Thyroid gland (tissue), 4 donors: Measurements from ENCODE around the gene MED25.

Experiments
- POLR2A ChIP-seq, 2 donors: fragments of 450-650 bp; IDR thresholded peaks; one replicate each; pipeline ENCODE4 v1.6.1; 2017; ENCODE audit warnings: antibody characterized with exemption in 2 of 2, mild to moderate bottlenecking in 2 of 2, moderate library complexity in 1 of 2
- TF ChIP-seq, protein P1 (sequence below), 6 experiments: fragments of 200-600 bp in 3 of 6; fragments of 450-650 bp in 3 of 6; sonication (generic) in 3 of 6; IDR thresholded peaks; one replicate each; pipeline ENCODE4 v1.5.1; 2016 to 2019; ENCODE audit warnings: antibody characterized with exemption in 6 of 6, mild to moderate bottlenecking in 2 of 6, inconsistent platforms in 1 of 6, moderate library complexity in 1 of 6

DNA sequence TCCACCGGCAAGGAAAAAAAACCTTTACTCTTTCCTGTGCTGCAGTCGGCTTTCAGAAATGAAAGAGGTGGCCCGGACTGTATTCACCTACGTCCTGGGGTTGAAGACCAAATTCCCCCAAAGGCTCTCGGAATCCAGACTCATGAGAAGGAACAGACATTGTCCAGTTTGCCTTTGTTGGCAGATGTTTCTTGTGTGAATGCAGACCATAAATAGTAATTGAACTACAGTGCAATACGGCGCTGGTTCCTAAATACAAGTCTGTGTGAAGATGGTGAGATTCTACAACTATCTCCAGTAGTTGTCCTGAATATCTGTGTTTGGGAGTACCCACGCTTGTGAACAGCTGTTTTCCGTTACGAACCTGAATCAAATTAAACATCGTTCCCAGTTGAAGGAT, 21.6 kb downstream of the MED25 start:
- TF ChIP-seq, protein P1, sequence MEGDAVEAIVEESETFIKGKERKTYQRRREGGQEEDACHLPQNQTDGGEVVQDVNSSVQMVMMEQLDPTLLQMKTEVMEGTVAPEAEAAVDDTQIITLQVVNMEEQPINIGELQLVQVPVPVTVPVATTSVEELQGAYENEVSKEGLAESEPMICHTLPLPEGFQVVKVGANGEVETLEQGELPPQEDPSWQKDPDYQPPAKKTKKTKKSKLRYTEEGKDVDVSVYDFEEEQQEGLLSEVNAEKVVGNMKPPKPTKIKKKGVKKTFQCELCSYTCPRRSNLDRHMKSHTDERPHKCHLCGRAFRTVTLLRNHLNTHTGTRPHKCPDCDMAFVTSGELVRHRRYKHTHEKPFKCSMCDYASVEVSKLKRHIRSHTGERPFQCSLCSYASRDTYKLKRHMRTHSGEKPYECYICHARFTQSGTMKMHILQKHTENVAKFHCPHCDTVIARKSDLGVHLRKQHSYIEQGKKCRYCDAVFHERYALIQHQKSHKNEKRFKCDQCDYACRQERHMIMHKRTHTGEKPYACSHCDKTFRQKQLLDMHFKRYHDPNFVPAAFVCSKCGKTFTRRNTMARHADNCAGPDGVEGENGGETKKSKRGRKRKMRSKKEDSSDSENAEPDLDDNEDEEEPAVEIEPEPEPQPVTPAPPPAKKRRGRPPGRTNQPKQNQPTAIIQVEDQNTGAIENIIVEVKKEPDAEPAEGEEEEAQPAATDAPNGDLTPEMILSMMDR (IDR thresholded peaks at IDR 0.05): no peak
- no peak for TF ChIP-seq POLR2A (IDR thresholded peaks at IDR 0.05)
